ENCODE results near the gene DMD. TPM values are rescaled to one million over a fixed set of nuclear protein-coding genes. Genes with fewer than 3 reads are reported as not detected.

Gene DMD
- total RNA-seq, 1 donor from 2014 or later, result 23.9 TPM

GRCh38 chrX:33062041-33062440 lies 149.3 kb downstream of the DMD start:
- Mint-ChIP-seq H3K27me3 (no peaks in the 10 kb centered on the region), H3K4me1 (ENCODE audit: low read depth) (no peaks in the 10 kb centered on the region), H3K4me3 (ENCODE audit: low read depth) (no peak overlapping the region), H3K9me3 (ENCODE audit: low read depth) (no peaks in the 10 kb centered on the region), H3K27ac (no peak overlapping the region), H3K36me3 (ENCODE audit: insufficient read depth) (no peaks in the 10 kb centered on the region)
- DNase-seq (ENCODE audit: low spot score, unreplicated experiment), result no peak
- TF ChIP-seq CTCF (IDR thresholded peaks at IDR 0.05; ENCODE audit: unreplicated experiment), result no peak

- Mint-ChIP-seq H3K27me3 (no peaks in the 10 kb centered on the region), H3K4me1 (ENCODE audit: low read depth) (peaks cover 2% of the 10 kb centered on the region), H3K27ac (no peak overlapping the region), H3K9me3 (ENCODE audit: low read depth) (no peaks in the 10 kb centered on the region), H3K36me3 (ENCODE audit: insufficient read depth) (no peaks in the 10 kb centered on the region), H3K4me3 (ENCODE audit: low read depth) (no peak overlapping the region)
- no peak for TF ChIP-seq CTCF (IDR thresholded peaks at IDR 0.05; ENCODE audit: unreplicated experiment)
- no peak for DNase-seq (ENCODE audit: low spot score, unreplicated experiment)
Observed at GRCh38 chrX:33053001-33053400, 158.3 kb downstream of the DMD start.

GRCh38 chrX:33045882-33046281 lies 165.5 kb downstream of the DMD start:
- no peaks in the 10 kb centered on the region for H3K27me3 Mint-ChIP-seq
- H3K4me3 Mint-ChIP-seq (ENCODE audit: low read depth), result no peak overlapping the region
- H3K27ac Mint-ChIP-seq, result no peak overlapping the region
- H3K36me3 Mint-ChIP-seq (ENCODE audit: insufficient read depth), result no peaks in the 10 kb centered on the region
- peaks cover 10% of the 10 kb centered on the region for H3K9me3 Mint-ChIP-seq (ENCODE audit: low read depth)
- TF ChIP-seq CTCF (IDR thresholded peaks at IDR 0.05; ENCODE audit: unreplicated experiment), result no peak
- DNase-seq (ENCODE audit: low spot score, unreplicated experiment), result no peak
- H3K4me1 Mint-ChIP-seq (ENCODE audit: low read depth), result no peaks in the 10 kb centered on the region

- no peak for DNase-seq (ENCODE audit: low spot score, unreplicated experiment)
- H3K27ac Mint-ChIP-seq, result no peak overlapping the region
- peaks cover 10% of the 10 kb centered on the region for H3K9me3 Mint-ChIP-seq (ENCODE audit: low read depth)
- no peaks in the 10 kb centered on the region for H3K4me1 Mint-ChIP-seq (ENCODE audit: low read depth)
- no peaks in the 10 kb centered on the region for H3K27me3 Mint-ChIP-seq
- H3K36me3 Mint-ChIP-seq (ENCODE audit: insufficient read depth), result no peaks in the 10 kb centered on the region
- H3K4me3 Mint-ChIP-seq (ENCODE audit: low read depth), result no peak overlapping the region
- TF ChIP-seq CTCF (IDR thresholded peaks at IDR 0.05; ENCODE audit: unreplicated experiment), result no peak
Observed at GRCh38 chrX:33045245-33045644, 166.1 kb downstream of the DMD start.

GRCh38 chrX:33041141-33041540 lies 170.2 kb downstream of the DMD start:
- Mint-ChIP-seq H3K27me3 (no peaks in the 10 kb centered on the region), H3K4me1 (ENCODE audit: low read depth) (no peaks in the 10 kb centered on the region), H3K36me3 (ENCODE audit: insufficient read depth) (no peaks in the 10 kb centered on the region), H3K4me3 (ENCODE audit: low read depth) (no peak overlapping the region), H3K9me3 (ENCODE audit: low read depth) (peaks cover 16% of the 10 kb centered on the region), H3K27ac (no peak overlapping the region)
- no peak for TF ChIP-seq CTCF (IDR thresholded peaks at IDR 0.05; ENCODE audit: unreplicated experiment)
- no peak for DNase-seq (ENCODE audit: low spot score, unreplicated experiment)
